GM18873 (cell line): Measurements from ENCODE around the gene OPTN.
"Not testable (repeated sequence)": the region's sequence is repeated elsewhere in the genome, so short reads cannot be mapped to it uniquely, and the experiment has no call there.

ENCODE experiments used
- ATAC-seq: cut with Tn5 transposase; IDR thresholded peaks from one replicate; pipeline ENCODE4 v1.9.1; 2021; ENCODE audit warnings: mild to moderate bottlenecking, moderate library complexity, moderate number of reproducible peaks; ENCODE audit not compliant: unreplicated experiment, low FRiP score

The OPTN gene

DNA sequence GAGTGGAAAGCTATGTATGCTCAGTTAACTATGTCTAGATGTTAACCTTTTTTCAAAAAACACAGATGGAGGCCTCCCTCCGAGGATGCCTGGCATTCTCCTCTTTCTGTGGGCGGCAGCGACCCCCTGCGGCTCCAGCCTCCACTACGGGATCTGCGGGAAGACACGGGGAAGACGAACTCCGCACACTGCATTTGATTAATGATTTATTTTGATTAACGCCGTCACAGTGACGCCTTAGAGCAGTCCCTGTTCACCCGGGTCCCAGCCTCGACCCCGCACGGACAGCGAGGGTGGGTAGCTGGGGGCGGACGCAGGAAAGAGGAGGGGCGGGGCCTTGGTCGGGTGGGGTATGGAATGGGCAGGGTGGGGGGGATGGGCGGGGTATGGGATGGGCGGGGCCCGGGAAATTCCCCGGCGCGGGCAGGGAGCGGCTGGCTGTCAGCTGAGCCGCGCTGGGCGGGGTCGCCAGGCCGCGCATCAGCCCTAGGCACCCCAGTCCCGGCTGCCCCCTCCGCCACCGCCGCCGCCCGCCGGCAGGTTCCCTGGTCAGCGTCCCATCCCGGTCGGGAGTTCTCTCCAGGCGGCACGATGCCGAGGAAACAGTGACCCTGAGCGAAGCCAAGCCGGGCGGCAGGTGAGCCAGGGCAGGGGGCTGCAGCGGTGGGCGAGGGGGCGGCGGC is at the start of gene OPTN:
Gene OPTN, plus strand, starts transcription at position 498 of the 683 bp plus-strand sequence. CDS start 8,960 bp downstream, outside the sequence.
- ATAC-seq: peak; percentile 58

DNA sequence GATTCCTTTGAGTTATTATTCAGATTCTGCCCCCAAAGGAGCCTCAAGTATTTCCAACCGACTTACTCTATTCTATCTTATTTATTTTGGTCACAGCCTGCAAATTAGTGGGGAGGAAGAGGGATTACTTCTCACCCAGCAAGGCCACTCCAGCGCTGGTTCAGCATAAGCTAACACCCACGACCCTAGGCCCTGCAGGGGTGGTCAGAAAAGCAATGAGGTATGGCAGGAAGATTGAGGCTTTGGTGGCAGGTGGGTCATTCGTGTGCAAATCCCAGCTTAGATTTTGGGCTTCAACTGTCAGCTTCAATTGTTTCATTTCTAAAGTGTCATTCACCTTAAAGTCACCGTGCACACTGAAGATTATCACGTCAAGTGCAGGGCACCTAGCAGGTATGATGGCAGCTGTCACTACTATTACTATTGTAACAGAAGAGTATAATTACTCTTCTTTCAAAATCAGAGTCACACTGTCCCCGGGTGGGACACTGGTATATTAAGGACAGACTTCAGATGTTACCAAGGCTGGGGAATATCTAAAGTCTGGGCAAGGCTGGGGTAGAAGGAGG is 48.8 kb upstream of the OPTN start:
- no peak for ATAC-seq

DNA sequence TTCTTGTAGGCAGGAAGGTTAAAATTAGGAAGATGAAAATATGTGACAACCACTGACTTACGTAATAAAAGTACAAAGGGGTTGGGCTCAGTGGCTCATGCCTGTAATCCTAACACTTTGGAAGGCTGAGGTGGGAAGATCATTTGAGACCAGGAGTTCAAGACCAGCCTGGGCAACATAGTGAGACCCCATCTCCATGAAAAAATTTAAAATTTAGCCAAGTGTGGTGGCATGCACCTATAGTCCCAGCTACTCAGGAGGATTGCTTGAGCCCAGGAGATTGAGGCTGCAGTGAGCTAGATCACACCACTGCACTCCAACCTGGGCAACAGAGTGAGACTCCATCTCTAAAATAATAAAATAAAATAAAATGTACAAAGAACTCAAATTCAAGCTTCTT is 46.8 kb upstream of the OPTN start:
- ATAC-seq: not testable (repeated sequence)

DNA sequence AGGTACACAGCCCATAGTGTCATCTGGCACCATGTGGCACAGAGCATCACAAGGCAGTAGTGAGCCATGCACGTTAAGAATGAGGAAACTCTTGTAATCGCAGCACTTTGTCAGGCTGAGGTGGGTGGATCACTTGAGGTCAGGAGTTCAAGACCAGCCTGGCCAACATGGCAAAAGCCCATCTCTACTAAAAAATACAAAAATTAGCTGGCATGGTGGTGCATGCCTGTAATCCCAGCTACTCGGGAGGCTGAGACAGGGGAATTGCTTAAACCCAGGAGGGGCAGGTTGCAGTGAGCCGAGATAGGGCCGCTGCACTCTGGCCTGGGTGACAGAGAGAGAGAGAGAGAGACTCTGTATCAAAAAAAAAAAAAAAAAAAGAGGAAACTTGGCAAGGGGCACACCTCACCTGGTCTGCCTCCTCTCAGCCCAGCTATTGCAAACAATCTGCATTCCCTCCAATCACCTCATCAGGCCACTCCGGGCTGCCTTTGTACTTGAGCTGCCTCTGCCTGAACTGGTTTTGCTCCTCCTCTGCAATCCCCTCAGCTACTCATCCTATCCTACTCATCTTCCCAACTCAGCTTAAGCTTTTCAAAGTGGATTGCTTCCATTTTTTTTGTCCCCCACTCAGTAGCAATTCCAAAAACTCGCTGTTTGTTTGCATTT is 46.0 kb upstream of the OPTN start:
- no peak for ATAC-seq

DNA sequence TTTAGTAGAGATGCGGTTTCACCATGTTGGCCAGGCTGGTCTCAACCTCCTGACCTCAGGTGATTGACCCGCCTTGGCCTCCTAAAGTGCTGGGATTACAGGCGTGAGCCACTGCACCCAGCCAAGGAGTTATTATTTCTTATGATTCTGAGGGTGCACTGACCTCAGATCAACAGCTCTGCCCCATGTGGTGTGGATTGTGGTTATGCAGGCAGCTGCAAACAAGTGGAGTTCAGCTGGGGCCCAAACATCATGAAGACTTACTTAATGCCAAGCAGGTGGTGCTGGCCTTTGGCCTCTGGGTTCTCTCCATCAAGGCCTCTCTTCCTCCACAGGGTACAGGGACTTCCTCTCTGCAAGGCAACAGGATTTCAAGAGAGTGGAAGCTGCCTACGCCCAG is 45.1 kb upstream of the OPTN start:
- ATAC-seq: no peak

DNA sequence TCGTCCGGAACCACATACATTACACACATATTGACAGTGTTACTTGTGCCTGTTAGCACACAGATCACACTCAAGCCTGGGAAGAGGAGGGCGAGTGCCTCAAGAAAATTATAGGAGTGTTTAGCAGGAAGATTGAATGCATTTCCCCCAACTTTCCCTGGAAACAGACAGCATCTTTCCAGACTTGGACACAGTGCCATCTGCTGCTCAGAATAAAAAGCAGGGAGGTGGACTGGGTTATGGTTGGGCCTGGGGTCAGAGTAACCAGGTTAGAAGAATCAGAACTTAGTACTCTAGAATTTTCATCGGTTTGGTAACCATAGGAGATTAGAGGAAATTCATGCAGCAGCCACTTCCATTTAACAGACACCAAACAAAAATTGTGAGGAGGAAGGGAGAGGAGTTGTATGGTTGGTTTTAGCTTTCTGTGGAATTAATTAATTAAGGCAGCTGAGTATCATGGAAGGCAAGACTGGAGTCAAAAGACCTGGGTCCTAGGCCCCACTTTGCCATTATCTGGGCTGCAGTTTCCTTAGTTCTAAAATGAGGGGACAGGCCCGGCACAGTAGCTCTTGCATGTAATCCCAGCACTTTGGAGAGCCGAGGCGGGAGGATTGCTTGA is 43.4 kb upstream of the OPTN start:
- no peak for ATAC-seq

DNA sequence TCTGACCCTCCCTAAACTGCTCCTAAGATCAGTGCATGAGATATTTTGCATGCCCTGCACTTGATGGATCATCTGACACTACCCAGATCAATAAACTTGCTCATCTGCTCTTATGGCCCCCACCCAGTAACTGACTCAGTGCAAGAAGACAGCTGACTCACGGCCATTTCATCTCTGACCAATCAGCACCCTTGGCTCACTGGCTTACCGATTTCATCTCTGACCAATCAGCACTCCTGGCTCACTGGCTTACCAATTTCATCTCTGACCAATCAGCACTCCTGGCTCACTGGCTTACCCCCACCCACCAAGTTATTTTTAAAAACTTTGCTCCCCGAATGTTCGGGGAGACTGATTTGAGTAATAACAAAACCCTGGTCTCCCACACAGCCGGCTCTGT is 37.2 kb upstream of the OPTN start:
- no peak for ATAC-seq

DNA sequence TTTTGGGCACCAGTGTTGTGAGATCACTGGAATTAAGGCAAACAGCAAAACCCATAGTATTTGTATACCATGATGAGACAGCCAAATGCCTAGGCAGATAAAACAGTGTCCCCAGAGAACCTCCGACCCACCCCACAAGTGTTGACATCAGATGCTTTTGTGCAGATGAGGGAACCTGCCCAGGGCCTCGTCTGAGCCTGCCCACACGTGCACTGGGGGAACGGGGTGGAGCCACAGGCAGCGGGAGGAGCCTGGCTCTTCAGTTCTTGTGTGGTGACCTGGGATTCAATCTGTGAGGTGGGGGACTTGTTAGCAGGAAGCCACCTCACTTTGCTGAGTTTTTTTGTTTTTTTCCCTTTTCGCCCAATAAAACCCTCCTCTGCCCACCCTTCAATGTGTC is 33.4 kb upstream of the OPTN start:
- ATAC-seq: no peak

DNA sequence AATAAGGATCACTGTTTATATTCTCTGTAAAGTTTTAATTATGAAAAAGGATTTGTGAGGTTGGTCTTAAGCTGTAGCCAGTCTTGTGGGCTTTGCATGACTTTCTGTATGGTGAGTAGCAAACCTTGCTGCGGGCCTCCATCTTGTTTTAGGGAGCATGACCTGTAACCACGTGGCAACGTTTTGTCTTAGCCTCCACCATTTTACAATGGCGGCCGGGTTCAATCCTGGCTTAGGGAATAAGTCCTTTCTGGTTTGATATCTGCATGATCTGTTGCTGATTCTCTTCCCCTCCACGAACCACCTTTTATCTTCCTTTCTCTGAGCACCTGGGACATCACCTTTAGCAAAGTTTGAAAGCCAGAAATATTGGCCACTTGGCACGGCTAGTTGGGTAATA is 32.5 kb upstream of the OPTN start:
- no peak for ATAC-seq

DNA sequence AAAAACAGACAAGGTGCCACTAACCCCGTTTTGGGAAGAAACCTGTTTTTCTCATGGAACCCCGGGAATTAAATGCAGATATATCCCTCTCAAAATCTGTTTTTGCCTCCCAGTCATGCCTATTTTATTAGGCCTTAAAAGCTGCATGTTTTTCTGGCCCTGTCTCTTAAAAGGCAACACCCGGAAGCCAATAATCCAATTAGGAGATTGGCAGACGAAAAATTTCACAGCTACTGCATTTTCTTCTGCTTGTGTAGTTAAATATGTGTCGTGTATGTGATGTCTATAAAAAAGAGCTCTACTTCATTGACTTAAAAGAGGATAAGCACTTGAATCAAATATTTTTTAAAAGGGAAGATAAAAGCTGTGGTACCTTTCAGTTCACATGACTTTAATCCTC is 31.9 kb upstream of the OPTN start:
- no peak for ATAC-seq

DNA sequence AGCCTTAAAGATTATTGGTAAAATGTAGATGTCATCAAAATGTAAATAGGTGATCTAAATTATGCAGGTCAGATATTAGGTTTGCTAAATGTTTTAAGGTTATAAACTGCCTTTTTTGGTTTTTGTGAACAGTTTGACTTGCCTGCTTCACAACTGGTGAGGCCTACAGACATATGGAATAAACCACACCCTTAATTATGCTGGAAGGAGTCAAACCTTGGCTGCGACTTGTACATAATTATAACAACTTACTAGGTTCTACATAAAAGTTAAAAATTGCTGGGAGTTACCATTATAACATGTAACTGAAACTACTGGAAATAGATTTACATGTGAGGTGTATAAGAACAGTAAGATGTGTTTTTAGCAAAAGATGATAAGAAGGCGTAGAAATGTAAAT is 31.5 kb upstream of the OPTN start:
- no peak for ATAC-seq

DNA sequence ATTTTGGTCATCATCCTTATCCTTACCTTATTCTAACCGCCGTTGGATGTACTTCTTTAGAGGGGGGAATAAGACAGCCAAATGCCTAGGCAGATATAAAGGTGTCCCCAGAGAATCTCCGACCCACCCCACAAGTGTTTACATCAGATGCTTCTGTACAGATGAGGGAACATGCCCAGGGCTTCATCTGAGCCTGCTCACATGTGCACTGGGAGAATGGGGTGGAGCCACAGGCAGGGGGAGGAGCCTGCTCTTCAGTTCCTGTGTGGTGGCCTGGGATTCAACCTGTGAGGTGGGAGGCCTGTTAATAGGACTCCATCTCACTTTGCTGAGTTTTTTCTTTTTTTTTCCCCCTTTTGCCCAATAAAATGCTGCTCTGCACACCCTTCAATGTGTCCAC is 27.6 kb upstream of the OPTN start:
- no peak for ATAC-seq

DNA sequence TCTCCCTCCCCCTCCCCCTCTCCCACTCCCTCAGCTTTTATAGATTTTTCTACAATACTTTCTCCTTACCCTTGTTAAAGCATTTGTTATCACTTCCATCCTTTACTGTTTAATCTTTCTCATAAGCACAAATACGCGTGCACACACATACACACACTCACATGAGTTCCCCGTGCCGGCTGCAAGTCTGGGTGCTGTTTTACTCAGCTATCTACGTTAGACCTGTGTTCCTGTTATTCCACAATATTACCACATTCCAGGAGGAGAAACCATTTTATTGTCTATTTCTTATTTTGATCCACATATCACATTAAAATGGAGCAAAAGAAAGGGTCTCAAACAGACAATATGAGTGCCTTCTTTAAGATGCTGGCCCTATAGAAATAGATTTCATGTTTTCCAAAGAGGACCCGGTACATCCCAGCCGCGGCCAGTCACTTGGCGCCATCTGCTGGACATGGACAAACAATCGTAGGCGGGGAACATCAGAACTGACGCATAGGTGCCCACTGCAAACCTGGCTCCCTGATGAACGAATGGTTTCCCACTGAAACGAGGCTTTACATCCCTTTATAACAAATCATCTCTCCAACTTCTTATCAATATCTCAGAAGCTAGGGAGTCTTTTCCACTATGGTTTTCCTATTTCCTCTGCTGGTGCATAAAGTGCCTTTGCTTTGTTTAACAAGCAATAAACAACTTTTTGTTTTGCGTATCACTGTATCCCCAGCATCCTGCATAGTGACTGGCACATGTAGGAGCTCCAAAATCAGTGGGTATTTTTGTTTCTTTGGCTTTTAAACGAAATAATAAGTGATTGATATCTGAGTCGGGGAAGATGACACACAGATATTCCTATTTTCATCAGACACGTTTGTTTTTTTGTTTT is 25.2 kb upstream of the OPTN start:
- ATAC-seq: no peak

DNA sequence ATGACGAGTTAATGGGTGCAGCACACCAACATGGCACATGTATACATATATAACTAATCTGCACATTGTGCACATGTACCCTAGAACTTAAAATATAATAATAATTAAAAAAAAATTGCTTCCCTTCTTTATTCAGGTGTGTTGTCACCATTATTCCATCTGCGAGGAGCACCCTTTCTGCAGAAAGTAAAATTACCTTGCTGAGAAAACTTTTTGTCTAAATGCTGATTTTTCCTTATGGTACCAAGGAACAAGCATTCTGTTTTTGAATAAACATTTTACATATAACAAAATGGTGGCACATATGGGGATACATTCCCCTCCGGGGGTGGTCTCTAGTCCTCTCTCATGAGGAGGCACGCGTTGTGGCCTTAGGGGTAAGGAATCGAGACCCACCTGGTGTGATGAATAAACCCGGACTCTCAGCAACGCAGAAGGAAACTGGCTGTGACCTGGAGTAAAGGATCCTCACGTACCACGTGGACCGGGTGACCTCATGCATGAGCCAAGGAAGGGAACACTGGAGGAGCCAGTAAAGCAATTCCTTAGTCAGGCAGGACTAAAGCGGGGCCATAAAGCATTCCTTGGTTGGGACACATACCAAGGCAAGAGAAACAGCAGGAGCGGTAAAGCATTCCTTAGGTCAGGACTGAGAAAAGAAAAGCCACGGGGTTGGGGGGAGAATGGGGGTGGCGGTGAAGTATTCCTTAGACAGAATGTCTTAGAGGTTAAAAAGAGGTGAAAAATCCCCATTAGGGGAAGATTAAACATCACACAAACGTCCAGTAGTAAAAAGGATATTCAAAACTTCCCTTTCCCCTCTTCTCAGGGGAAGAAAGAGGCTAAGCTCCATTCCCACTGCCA is 20.8 kb upstream of the OPTN start:
- no peak for ATAC-seq

DNA sequence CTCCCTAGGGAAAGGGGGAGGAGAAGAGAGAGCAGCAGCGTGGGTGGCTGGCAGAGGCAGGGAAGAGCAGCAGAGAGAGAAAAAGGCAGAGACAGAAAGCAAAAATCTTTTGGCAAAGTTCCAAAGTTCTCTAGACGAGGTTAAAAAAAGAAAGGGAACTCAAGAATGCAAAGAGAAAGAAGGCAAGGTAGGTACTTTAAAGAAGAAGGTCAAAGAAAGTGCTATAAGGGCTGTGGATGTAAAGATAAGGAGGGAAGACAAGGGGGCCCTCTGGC is 20.2 kb upstream of the OPTN start:
- ATAC-seq: no peak

DNA sequence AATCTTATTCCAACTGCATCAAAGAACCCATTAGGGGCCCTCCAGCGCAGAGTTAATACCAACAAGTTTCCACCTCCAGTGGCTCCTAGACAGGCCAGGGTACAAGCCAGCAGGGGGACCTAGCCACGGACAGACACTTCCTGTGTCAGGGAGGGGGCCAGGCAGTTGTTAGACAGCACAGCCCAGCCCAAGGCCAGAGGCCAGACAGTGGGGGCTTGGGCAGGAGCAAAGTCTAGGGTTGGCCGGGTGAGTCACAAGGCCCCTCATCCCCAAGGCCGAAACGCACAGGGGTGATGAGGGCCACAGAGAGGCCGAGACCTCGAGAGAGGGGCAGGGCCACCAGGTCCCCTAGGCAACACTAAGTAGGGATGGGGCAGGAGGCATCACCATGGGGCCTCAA is 19.3 kb upstream of the OPTN start:
- ATAC-seq: no peak

DNA sequence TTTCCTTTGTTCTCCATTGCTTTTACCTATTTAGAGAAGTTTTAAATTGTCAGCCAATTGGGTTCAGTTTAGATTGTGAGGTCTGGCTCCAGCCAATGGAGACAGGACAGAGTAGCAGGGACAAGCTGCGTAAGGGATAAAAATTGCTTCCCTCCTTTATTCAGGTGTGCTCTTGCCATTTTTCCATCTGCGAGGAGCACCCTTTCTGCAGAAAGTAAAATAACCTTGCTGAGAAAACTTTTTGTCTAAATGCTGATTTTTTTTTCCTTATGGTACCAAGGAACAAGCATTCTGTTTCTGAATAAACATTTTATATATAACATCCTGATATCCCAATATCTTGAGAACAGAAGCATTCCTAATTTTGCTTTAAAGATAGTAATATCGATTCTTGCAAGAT is 16.3 kb upstream of the OPTN start:
- ATAC-seq: not testable (repeated sequence)

DNA sequence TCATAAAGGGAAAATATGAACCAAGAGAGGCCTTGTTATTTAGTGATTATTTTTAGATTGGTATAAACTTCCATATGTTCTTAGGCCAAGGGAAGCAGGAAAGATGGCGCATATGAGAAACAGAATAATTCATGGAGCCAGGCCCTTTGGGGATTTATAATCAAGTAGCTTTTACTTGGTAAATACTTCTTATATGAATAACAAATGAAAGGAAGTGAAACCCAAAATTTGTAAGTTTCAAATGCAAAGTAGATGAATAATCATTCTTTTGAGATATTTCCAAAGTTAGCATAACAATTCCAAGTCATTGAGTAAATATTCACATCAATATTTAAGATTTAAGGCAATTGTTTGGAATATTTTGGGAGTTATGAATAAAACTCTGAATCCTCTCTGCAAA is 13.9 kb upstream of the OPTN start:
- ATAC-seq: no peak

DNA sequence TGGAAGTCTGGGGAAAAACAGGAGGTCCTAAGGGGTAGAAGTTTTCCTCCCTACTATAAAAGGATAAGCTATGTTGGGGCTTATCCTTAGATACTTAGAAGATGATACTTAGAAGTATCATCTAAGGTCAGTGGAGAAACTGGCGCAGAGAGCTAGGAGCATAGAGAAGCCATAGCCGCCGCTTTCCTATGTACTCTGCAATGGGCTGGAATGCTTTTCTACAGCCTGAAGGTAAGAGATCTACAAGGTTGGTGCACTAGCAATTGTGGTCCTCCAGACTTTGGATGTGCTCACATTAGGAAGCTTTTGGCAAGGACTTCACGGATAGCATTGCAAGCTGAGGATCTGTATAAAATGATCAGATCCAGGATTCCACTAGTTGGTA is 12.4 kb upstream of the OPTN start:
- ATAC-seq: no peak

DNA sequence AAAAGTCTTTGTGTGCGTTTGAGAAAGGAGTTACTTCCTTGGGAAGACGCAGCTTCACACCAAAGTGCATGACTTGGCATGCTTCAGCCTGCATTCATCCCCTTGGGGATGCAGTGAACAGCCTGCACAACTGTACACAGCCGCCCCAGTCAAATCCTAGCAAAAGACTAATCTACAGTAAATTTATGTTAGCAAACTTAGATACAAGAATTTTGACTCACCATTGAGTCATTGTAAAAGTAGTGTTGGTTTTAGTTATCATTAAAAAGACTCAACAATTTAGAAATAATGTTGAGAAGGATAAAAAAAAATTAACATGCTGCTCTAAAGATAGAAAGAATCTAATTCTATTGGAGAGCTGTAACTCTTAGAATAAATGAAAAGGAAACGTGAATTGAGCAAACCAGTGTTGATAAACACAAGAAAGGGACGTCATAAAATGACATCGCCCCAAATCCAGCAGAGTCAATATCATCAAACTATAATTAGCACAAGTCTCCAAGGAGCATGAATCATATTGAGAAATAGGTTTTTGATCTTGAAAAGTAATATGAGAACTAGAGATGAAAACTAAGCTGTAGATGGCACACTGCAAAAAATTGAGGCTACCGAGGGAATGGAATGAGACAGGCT is 11.9 kb upstream of the OPTN start:
- no peak for ATAC-seq
